HTR-8/SVneo (cell line): ENCODE measurements around the gene LZTS3.
"Not testable (repeated sequence)": the region's sequence is repeated elsewhere in the genome, so short reads cannot be mapped to it uniquely, and the experiment has no call there.

Source experiments
- DNase-seq: peaks from one replicate; pipeline ENCODE4 v3.0.0; 2011; ENCODE audit warnings: low spot score, mixed read lengths; ENCODE audit not compliant: insufficient read length
- FAIRE-seq: peaks from 2 replicates; lab custom pipeline; 2011; peaks lifted over from hg19 to GRCh38; lab: Jason Lieb, UNC

The LZTS3 gene

DNA sequence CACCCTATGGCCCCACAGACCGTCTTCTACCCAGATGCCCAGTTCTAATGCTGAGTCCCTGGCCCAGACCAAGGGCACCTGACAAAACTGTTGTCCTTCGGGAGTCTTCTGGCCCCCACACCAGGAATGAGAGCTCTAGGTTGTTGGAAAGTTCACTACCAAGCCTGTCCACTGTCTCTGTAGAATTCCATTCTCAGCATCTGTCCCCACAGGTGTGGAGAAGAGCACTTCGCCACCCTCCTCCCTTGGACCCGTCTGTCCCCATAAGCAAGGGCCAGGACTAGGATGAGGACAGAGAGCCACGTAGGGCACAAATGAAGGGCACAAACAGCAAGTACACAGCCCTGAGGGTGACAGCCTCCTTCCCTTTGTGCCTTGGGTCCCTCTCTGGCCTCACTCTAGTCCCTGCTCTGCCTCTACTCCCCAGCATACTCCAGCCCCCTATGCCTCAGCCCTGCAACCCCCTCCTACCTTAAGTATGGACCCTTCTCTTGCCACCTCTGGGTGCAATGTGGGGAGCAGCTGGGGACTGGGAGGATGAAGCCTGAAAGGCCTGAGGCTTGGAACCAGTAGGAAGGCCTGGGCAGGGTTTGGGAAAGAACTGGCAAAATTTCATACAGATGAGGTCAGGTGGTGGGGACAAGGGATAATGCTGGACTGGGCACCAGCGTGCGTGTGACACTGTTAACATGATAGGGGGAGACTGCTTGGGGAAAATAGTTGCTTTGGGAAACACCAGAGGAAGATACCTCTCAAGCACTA, 4.3 kb downstream of the LZTS3 start:
- DNase-seq (no peak), FAIRE-seq (no peak)

DNA sequence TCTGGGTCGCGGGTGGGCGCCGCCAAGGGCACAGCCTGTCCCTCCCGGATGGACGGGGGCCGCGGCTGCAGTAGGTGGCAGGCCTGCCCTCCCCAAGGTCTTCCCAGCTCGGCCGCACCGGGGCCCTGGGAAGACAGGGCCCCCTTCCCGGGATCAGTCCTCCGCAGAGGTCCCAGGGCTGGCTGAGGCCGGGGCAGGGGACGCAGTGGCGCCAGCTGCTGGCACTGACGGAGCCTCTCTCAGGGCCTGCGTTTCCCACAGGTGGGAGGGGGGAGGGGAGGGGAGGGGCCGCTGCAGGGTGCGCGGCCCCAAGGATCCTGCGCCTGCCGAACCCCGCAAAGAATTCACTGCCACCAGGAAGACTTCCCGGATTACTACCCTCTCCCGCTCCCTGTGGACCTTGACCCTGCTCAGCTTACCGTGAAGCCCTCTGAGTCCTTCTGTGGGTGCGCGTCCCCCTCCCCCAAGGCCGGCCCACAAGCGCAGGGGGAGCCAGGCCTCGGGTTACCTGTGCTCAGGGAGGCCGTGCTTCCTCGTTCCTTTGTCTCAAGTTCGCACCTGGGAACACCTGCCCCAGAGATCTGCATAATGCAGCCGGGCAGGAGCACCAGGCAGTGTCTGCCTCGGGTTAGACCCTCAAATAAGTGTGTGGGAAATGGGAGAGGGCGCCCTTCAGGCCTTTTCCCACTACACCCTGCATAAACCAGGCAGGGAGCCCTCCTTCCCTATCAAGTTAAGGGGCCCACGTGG, 5.1 kb downstream of the LZTS3 start:
- DNase-seq = no peak
- FAIRE-seq = no peak

DNA sequence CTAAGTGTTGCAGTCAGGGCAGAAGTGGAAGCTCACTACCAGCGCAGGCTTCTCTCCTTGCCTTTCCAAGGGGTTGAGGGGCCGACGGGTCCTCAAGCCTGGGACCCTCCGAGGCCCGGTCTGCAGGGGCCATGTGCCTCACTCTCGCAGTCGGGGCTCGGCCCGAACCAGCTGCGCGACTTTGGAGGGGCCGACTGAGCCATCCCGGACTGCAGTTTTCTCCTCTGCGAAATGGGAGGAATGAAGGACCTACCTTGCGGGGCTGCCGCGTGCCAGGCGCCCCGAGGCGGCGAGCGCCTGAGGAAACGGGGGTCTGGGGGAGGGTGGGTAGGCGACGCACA, 5.6 kb downstream of the LZTS3 start:
- DNase-seq = no peak
- no peak for FAIRE-seq

DNA sequence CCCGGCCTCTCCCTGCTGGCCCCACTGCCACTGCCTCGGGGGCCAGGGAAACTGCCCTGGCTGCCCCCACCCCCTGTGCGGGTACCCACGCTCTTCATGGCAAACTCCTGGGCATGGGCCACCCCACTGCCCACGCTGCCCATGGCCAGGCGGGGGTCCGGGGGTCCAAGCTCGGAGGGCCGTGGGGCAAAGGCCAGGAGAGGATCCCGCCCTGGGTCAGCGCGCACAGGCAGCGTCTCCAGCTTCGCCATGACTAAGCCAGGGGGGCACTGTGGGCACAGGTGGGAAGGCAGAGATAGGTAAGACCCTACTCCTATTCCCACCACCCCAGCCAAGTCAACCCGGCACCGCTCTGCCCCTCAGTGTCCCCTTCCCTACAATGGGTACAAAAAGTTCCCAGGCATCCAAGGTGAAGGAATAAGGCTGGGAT, 6.4 kb downstream of the LZTS3 start:
- DNase-seq (no peak), FAIRE-seq (no peak)

DNA sequence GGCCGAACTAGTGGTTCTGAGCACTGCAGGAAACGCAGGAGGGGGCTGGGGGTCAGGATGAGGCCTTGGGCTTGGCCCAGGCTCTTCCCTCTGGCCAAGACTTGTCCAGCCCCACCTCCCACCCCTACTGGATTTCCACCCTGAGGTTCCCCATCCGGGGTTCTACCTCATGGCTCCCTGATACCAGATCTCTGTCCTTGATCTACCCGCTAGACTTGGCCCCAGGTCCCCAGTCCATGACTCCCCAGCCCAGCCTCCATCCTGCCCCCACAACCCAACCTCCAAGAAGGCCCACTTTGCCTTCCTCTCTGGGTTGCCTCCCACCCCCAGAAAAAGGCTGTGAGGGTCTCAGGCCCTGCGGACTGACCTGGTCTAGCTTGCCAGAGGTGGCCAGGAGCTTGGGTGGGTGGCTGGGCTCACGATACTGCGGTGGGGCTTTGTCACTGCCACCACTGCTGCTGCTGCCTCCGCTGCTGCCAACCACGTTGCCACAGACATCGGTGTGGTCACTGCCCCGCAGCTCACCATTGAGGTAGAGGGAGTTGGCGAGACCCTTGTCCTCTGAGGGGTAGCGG, 6.9 kb downstream of the LZTS3 start:
- FAIRE-seq (no peak), DNase-seq (no peak)

DNA sequence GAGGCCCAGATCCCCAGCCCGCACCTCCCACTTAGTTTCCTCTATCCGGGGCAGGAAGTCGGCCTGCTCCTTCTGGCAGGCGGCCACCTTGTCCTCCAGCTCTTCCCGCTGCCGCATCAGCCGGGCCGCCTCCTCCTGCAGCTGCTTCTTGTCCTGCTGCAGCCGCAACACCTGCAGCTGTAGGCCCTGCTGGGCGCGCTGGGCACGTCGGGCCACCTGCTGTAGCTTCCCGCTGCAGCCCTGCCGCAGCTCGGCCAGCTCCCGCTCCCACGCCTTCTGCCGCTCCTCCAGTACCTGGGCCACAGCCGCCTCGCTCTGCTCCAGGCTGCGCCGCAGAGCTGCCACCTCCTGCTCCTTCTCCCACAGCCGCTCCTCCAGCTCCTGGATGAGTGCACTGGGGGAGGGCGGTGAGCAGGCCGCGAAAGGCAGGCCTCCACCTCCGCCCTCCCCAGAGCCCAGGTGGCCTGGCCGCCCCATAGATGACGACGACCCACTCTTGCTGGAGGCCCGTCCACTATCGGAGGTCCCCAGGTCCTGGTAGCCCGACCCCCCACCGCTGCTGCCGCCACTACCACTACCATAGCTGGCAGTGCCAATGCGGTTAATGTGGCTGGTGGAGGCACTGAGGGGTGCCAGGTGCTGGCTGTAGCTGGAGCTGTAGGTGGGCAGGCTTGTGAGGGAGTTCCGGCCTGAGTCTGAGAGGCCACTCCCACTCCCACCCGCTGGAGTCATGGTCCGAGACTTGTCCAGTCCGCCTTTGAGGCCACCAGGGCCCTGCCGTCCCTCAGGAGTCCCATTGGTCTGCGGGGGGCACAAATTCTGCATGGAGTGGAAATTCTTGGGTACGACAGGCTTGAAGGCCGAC, 7.6 kb downstream of the LZTS3 start:
- DNase-seq (no peak), FAIRE-seq (no peak)

GRCh38 chr20:3164763-3165410, 8.5 kb downstream of the LZTS3 start:
- DNase-seq = no peak
- no peak for FAIRE-seq

GRCh38 chr20:3164043-3164762, 9.1 kb downstream of the LZTS3 start:
- DNase-seq (no peak), FAIRE-seq (no peak)

- FAIRE-seq (no peak), DNase-seq (no peak)
Measured at GRCh38 chr20:3163099-3164042, 10.0 kb downstream of the LZTS3 start.

- FAIRE-seq (no peak), DNase-seq (no peak)
Measured at GRCh38 chr20:3162080-3162611, 11.2 kb downstream of the LZTS3 start.

DNA sequence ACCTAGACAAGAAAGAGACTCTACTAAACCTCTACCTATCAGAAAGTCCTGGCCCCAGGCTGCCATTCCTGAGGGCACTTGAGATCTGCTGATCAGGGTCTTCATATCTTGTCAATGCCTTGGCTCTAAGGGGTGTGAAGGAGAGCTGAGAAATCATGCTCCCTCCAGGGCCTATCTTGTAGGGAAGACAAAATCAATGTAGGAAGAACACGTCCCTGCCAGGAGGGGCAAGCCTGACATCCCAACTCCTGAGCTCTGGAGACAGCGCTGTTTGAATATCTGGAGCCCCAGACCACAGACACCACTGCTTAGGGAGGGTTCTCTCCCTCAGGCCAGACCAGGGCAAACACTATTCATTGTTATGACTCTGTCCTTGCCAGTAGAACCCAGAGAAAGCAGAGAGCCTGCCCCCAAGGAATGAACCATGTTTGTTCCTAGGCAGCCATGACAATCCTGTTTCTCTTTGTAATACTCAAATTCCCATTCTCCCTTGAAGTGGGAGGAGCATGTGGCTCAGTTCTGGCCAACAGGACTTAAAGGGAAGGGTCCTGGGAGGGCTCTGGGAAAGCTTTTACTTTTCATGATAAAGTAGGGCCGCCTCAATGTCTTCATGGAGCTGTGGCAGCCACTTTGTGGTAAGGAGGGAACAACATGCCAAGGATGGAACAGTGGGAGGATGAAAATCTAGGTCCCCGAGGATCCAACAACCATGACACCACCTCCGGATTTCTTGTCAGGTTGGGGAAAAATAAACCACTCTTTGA, 11.9 kb downstream of the LZTS3 start:
- DNase-seq (no peak), FAIRE-seq (no peak)

- DNase-seq = no peak
- no peak for FAIRE-seq
Measured at GRCh38 chr20:3160418-3160817, 12.9 kb downstream of the LZTS3 start.

DNA sequence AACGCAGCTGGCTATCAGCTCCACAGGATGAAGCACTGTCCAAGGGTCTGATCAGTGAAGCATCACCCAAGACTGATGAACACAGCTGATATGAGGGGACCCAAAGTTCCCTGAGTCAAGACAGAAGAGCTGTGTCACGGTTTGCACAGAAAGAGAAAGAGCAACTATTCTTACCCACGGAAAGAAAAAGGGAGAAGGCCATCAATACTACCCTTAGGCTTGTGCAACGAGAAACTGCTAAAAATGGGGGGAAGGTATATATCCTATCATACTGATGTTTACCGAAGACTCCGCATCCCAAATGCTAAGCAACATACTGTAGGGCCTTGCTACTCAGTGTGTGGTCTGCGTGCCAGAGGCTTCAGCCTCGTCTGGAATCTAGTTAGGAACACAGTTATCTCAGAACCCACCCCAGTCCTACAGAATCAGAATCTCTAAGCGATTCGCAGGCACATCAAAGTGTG, 14.3 kb downstream of the LZTS3 start:
- DNase-seq (no peak), FAIRE-seq (no peak)

- DNase-seq (no peak), FAIRE-seq (no peak)
Measured at GRCh38 chr20:3157817-3158216, 15.5 kb downstream of the LZTS3 start.

GRCh38 chr20:3156811-3157619, 16.3 kb downstream of the LZTS3 start:
- no peak for DNase-seq
- no peak for FAIRE-seq

- not testable (repeated sequence) for DNase-seq, FAIRE-seq
Measured at GRCh38 chr20:3152057-3152644, 21.2 kb downstream of the LZTS3 start.
